Measurements from ENCODE around the gene RPL36. TPM values are rescaled to one million over a fixed set of nuclear protein-coding genes. Genes with fewer than 3 reads are reported as not detected.
"Not testable (repeated sequence)": the region's sequence is repeated elsewhere in the genome, so short reads cannot be mapped to it uniquely, and the experiment has no call there.

Gene RPL36
- total RNA-seq, 1 donor from 2014 or later, result 634 TPM

DNA sequence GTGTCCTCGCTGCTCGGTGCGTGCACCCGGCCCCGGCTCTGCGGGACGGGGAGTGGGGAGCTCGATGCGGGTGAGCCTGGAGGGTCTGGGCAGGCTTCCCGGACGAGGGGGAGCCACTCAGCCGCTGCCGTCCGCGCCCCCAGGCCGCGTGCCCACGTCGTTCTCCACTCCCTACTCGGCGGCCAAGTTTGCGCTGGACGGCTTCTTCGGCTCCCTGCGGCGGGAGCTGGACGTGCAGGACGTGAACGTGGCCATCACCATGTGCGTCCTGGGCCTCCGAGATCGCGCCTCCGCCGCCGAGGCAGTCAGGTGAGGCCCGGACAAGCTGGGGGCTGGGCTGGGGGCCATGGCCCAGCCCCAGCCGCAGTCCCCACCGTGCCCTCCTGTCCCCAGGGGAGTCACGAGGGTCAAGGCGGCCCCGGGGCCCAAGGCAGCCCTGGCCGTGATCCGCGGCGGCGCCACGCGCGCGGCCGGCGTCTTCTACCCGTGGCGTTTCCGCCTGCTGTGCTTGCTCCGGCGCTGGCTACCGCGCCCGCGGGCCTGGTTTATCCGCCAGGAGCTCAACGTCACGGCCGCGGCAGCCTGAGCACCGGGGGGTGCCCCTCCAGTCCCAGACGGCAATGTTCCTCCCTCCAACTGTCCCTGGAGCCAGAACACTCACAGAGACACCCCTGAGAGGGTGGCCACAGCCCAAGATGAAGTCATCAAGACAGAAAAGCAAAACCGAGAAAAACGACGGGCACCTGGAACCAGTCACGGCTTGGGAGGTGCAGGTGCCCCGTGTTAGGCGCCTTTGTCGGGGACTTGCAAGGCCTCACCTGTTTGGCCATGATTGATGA is 2.5 kb upstream of the RPL36 start:
- no peaks in the 10 kb centered on the region for H3K27me3 ChIP-seq (ENCODE audit: control insufficient read depth in 3 of 3, insufficient read depth in 3 of 3, low read length in 3 of 3)
- peak overlapping the region; percentile 74 for H3K27ac ChIP-seq (ENCODE audit: low read depth, low read length)
- H3K36me3 ChIP-seq (ENCODE audit: control insufficient read depth in 3 of 3, insufficient read depth in 3 of 3, low read length in 3 of 3), result peaks cover 7 to 9% (median 7%) of the 10 kb centered on the region in 3 donors
- H3K4me1 ChIP-seq (ENCODE audit: control insufficient read depth in 3 of 3, insufficient read depth in 3 of 3, low read length in 3 of 3), result peaks cover 22 to 40% (median 29%) of the 10 kb centered on the region in 3 donors
- H3K4me3 ChIP-seq (ENCODE audit: low read length in 3 of 3), result peak overlapping the region; percentile 23 to 75 (median 73)
- no peaks in the 10 kb centered on the region for H3K9me3 ChIP-seq (ENCODE audit: control insufficient read depth in 3 of 3, low read length in 3 of 3)
- H3K9ac ChIP-seq (ENCODE audit: low read depth in 1 of 3, low read length in 3 of 3), result peak overlapping the region in 2 of 3 donors; percentile 56 to 68

DNA sequence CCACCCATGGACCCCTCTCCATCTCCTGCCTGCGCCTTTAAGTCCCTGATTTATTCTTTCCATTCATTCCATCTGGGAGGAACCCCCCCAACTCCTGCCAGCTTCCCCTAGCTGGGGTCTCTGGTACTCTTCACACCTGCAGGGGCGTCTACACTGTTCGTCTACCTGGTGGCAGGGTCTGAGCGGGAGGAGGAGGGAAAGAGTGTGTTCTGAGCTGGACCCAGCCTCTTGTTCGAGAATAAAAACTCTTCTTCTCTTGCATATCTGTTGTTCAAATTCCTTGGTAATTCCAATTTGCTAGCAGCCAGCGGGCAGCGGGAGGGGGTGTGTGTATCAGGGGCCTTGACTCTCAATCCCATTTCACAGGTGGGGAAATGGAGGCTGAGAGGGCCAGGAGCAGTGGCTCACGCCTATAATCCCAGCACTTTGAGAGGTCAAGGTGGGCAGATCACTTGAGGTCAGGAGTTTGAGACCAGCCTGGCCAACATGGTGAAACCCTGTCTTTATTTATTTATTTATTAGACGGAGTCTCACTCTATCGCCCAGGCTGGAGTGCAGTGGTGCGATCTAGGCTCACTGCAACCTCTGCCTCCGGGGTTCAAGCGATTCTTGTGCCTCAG is 1.7 kb upstream of the RPL36 start:
- H3K9ac ChIP-seq (ENCODE audit: low read depth in 1 of 3, low read length in 3 of 3); H3K27ac ChIP-seq (ENCODE audit: low read depth, low read length); H3K9me3 ChIP-seq (ENCODE audit: control insufficient read depth in 3 of 3, low read length in 3 of 3); H3K27me3 ChIP-seq (ENCODE audit: control insufficient read depth in 3 of 3, insufficient read depth in 3 of 3, low read length in 3 of 3); H3K4me3 ChIP-seq (ENCODE audit: low read length in 3 of 3): not testable (repeated sequence)
- Histone ChIP-seq H3K36me3 (ENCODE audit: control insufficient read depth in 3 of 3, insufficient read depth in 3 of 3, low read length in 3 of 3) (peaks cover 14 to 15% (median 15%) of the 10 kb centered on the region in 3 donors), H3K4me1 (ENCODE audit: control insufficient read depth in 3 of 3, insufficient read depth in 3 of 3, low read length in 3 of 3) (peaks cover 22 to 46% (median 31%) of the 10 kb centered on the region in 3 donors)

DNA sequence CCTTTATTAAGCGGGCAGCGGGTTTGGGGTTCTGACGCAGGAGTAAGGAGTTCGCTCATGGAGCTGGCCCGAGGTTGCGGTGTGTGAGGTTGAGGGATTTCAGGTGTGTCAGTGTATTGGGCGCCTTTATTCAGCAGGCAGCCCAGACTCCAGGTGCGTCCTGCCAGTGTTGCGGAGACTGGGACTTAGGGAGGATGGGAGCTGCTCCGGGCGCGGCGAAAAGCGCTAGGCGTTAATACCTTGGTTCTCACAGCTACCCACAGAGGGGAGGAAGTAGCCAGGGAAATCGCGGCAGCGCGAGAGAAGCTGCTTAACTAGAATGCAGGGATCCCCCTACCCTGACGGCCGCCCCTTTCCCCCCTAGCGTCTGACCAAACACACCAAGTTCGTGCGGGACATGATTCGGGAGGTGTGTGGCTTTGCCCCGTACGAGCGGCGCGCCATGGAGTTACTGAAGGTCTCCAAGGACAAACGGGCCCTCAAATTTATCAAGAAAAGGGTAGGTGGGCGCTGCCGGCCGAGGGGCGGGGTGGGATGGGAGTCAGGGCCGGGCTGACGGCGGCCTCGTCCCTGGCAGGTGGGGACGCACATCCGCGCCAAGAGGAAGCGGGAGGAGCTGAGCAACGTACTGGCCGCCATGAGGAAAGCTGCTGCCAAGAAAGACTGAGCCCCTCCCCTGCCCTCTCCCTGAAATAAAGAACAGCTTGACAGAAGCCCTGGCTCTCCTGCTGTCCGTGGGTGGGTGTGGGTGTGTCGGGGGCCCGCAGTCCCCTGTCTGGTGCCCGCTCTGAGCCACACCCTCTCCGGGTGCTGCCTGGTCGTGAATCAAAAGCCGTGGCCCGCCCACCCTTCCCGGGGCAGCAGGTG is 1.1 kb downstream of the RPL36 start:
- Histone ChIP-seq H3K27me3 (ENCODE audit: control insufficient read depth in 3 of 3, insufficient read depth in 3 of 3, low read length in 3 of 3) (no peaks in the 10 kb centered on the region), H3K9me3 (ENCODE audit: control insufficient read depth in 3 of 3, low read length in 3 of 3) (no peaks in the 10 kb centered on the region), H3K4me3 (ENCODE audit: low read length in 3 of 3) (peak overlapping the region; percentile 80 to 96 (median 93)), H3K27ac (ENCODE audit: low read depth, low read length) (peak overlapping the region; percentile 89), H3K4me1 (ENCODE audit: control insufficient read depth in 3 of 3, insufficient read depth in 3 of 3, low read length in 3 of 3) (peaks cover 22 to 43% (median 30%) of the 10 kb centered on the region in 3 donors), H3K36me3 (ENCODE audit: control insufficient read depth in 3 of 3, insufficient read depth in 3 of 3, low read length in 3 of 3) (peaks cover 35 to 42% (median 39%) of the 10 kb centered on the region in 3 donors), H3K9ac (ENCODE audit: low read depth in 1 of 3, low read length in 3 of 3) (peak overlapping the region; percentile 80 to 91 (median 90))

DNA sequence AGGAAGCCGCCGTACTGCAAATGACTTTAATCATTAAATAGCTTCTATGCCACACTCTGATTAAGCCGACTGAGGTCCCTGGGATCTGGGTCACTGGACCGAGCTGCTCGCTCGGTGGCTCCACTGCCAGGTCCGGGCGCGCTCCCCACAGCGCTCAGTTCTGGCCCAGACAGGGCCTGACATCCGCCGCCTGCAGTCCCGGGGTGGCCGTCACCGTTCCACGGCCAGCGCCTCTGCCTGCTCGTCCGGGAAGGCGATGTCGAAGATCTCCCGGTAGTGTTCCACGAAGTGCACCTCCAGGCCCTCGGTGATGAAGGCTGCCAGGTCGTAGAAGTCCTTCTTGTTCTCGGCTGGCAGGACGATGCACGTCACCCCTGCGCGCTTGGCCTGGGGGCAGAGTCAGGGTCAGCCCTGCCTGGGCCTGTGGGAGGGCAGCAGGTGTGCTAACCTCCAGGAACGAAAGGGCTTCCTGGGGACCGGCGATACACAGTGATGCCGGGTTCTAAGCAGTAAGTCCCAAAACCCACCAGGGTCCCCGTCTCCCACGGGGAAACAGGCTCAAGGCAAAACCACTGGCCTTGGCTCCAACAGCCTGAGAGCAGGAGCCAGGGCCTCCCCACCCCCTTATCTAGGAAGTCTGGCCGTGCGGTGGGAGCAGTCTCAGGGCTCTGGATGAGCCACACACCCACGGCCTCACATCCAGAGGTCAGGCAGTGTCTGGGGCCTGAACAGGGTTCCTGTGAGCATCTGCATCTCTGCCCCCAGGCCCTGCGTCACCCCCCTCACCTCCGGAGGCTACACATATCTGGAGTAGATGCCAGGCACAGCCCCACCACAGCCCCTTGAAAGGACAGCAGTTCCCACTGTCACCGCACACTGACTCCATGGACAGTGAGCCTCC is 2.0 kb downstream of the RPL36 start:
- H3K9me3 ChIP-seq (ENCODE audit: control insufficient read depth in 3 of 3, low read length in 3 of 3), result no peaks in the 10 kb centered on the region
- H3K4me1 ChIP-seq (ENCODE audit: control insufficient read depth in 3 of 3, insufficient read depth in 3 of 3, low read length in 3 of 3), result peaks cover 22 to 39% (median 27%) of the 10 kb centered on the region in 3 donors
- H3K27me3 ChIP-seq (ENCODE audit: control insufficient read depth in 3 of 3, insufficient read depth in 3 of 3, low read length in 3 of 3), result no peaks in the 10 kb centered on the region
- H3K9ac ChIP-seq (ENCODE audit: low read depth in 1 of 3, low read length in 3 of 3), result peak overlapping the region; percentile 65 to 91 (median 90)
- H3K36me3 ChIP-seq (ENCODE audit: control insufficient read depth in 3 of 3, insufficient read depth in 3 of 3, low read length in 3 of 3), result peaks cover 43 to 47% (median 45%) of the 10 kb centered on the region in 3 donors
- H3K4me3 ChIP-seq (ENCODE audit: low read length in 3 of 3), result peak overlapping the region in 1 of 3 donors; percentile 93
- peak overlapping the region; percentile 89 for H3K27ac ChIP-seq (ENCODE audit: low read depth, low read length)

DNA sequence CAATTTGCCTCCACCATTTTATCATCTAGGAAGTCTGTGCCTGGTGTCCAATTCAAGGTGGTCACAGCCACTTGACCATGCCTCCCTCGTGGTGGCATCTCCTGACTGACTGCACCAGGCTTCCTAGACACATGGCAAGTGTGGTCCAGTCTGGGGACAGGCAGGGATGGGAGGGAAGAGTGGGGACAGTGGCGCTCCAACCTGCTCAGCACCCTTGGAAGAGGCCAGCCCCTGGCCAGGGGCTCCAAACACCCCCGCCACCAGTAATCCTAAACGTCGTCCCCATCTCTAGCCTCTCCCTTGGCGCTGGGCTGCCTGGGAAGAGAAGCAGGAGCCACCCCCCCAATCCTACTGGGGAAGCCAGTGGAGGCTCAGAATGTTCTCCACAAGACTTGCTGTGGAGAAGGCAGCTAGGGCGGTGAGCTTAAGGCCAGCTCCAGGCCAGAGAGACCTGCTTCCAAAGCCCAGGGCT is 2.7 kb downstream of the RPL36 start:
- peak overlapping the region in 2 of 3 donors; percentile 40 to 65 for H3K9ac ChIP-seq (ENCODE audit: low read depth in 1 of 3, low read length in 3 of 3)
- no peak overlapping the region for H3K4me3 ChIP-seq (ENCODE audit: low read length in 3 of 3)
- H3K4me1 ChIP-seq (ENCODE audit: control insufficient read depth in 3 of 3, insufficient read depth in 3 of 3, low read length in 3 of 3), result peaks cover 22 to 34% (median 24%) of the 10 kb centered on the region in 3 donors
- no peak overlapping the region for H3K27ac ChIP-seq (ENCODE audit: low read depth, low read length)
- H3K36me3 ChIP-seq (ENCODE audit: control insufficient read depth in 3 of 3, insufficient read depth in 3 of 3, low read length in 3 of 3), result peaks cover 45 to 48% (median 45%) of the 10 kb centered on the region in 3 donors
- H3K27me3 ChIP-seq (ENCODE audit: control insufficient read depth in 3 of 3, insufficient read depth in 3 of 3, low read length in 3 of 3), result no peaks in the 10 kb centered on the region
- H3K9me3 ChIP-seq (ENCODE audit: control insufficient read depth in 3 of 3, low read length in 3 of 3), result no peaks in the 10 kb centered on the region

DNA sequence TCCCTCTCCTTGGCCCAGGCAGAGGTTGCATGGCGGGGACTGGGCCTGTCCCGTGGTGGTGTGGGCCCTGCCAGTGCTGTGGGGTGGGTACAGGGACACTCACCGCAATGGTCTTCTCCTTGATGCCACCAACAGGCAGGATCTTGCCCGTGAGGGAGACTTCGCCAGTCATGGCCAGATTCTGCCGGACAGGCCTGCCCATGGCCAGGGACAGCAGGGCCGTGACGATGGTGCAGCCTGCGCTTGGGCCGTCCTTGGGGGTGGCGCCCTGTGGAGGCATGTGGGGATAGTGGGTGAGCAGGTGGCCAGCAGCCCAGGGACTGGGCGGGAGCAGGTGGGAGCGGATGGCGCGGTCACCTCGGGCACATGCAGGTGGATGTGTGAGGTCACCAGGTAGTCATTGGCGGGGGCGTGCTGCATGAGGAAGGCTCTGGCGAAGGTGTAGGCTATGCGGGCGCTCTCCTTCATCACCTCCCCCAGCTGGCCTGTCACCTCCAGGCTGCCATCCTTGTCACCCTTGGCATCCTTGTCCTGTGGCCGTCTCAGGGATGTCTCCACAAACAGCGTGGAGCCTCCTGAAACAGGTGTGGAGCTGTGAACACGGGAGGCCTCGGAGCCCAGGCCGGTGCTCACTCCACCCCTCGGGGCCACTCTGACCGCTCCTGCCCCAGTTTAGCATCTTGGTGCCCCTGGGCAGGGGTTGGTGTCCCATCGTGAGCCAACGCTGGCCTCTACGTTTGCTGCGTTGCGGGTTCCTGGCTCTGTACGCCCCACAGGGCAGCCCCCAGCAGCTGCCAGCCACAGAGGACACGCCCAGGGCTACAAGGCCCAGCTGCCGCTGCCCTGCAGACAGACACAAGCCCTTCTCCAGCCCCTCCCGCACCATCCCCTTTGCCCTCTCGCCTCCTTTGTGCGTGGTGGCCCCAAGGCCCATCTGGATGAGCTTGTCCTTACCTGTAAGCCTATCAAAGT is 3.4 kb downstream of the RPL36 start:
- H3K27me3 ChIP-seq (ENCODE audit: control insufficient read depth in 3 of 3, insufficient read depth in 3 of 3, low read length in 3 of 3), result no peaks in the 10 kb centered on the region
- no peak overlapping the region for H3K27ac ChIP-seq (ENCODE audit: low read depth, low read length)
- peak overlapping the region in 1 of 3 donors; percentile 40 for H3K9ac ChIP-seq (ENCODE audit: low read depth in 1 of 3, low read length in 3 of 3)
- no peaks in the 10 kb centered on the region for H3K9me3 ChIP-seq (ENCODE audit: control insufficient read depth in 3 of 3, low read length in 3 of 3)
- H3K36me3 ChIP-seq (ENCODE audit: control insufficient read depth in 3 of 3, insufficient read depth in 3 of 3, low read length in 3 of 3), result peaks cover 45 to 53% (median 50%) of the 10 kb centered on the region in 3 donors
- peaks cover 22 to 34% (median 24%) of the 10 kb centered on the region in 3 donors for H3K4me1 ChIP-seq (ENCODE audit: control insufficient read depth in 3 of 3, insufficient read depth in 3 of 3, low read length in 3 of 3)
- H3K4me3 ChIP-seq (ENCODE audit: low read length in 3 of 3), result no peak overlapping the region

DNA sequence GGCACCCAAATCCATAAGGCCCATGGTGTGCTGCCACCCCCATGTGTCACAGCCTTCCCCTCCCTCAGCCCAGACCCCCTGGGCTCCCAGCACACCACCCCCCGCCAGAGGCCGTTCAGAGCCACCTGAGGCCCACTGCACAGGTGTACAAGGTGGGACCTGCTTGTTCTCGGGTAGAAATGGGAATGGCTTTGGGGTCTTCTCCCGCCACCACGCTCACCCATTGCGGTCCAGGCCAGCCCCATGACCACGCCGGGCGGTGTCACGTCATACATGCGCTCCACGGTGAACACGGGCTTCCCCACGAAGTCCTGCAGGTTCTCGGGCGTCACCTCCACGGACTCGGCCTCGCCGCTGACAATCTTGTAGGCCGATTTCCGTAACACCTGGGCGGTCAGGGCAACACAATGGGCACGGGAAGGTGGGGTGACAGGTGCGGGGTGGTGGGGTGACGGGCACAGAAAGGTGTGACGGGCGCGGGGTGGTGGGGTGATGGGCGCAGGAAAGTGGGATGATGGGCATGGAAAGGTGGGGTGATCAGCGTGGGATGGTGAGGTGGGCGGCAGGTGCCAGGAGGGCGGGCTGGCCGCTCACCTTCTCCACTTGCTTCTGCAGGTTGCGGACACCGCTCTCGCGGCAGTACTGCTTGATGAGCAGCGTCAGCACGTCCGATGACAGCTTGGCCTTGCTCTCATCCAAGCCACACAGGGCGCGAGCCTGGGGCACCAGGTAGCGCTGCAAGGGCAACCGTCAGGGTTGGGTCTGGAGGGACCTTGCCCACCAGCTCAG is 4.3 kb downstream of the RPL36 start:
- H3K27ac ChIP-seq (ENCODE audit: low read depth, low read length), result no peak overlapping the region
- H3K9me3 ChIP-seq (ENCODE audit: control insufficient read depth in 3 of 3, low read length in 3 of 3), result no peaks in the 10 kb centered on the region

More for the DNA sequence above, 4.3 kb downstream of the RPL36 start:
- Histone ChIP-seq H3K4me1 (ENCODE audit: control insufficient read depth in 3 of 3, insufficient read depth in 3 of 3, low read length in 3 of 3) (peaks cover 22 to 34% (median 24%) of the 10 kb centered on the region in 3 donors), H3K4me3 (ENCODE audit: low read length in 3 of 3) (no peak overlapping the region), H3K36me3 (ENCODE audit: control insufficient read depth in 3 of 3, insufficient read depth in 3 of 3, low read length in 3 of 3) (peaks cover 51 to 59% (median 57%) of the 10 kb centered on the region in 3 donors), H3K9ac (ENCODE audit: low read depth in 1 of 3, low read length in 3 of 3) (peak overlapping the region in 1 of 3 donors; percentile 33), H3K27me3 (ENCODE audit: control insufficient read depth in 3 of 3, insufficient read depth in 3 of 3, low read length in 3 of 3) (no peaks in the 10 kb centered on the region)
